ENCODE data around the gene STK10.

The STK10 gene

GRCh38 chr5:172010278-172010677, 177.7 kb downstream of the STK10 start:
- H3K27ac ChIP-seq = no peak overlapping the region
- ChIA-PET CTCF (interaction anchor here (0.6 to 1.3 kb wide), 5 partner anchors 10 to 380 kb away, joined by 3 to 7 read pairs (median 6); no protein-coding TSS in a partner anchor), POLR2A (ENCODE audit: low non-redundant PET) (interaction anchor here (0.6 kb wide), 1 partner anchor 49 kb away, joined by 3 read pairs; no protein-coding TSS in a partner anchor)

DNA sequence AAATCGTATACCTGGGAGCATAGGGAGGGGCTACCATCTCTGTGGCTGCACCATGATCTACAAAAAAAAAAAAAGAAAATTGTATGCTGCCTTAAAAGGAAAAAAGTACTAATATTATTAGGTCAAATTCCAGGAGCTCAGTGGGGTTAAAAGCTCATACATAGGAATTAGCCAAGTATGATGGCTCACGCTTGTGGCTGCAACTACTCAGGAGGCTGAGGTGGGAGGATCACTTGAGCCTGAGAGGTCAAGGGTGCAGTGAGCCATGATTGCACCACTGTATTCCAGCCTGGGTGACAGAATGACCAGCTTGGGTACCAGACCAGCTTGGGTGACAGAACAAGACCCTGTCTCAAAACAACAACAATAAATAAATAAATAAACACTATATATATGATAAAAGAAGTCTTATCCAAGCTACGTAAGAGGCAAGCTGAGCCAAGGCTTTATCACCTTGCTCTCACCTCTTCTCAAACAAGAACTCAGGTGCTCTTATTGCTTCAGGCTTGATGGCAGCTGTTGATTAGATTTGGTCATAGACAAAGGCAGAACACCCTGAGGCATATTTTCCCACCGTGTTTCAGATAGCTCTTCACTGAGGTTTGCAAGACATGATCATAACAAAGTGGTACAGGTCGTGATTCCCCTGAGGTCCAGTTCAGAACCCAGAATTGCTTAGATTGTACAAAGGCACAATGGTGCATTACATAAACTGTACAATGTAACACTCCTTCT, 178.3 kb downstream of the STK10 start:
- TF ChIP-seq, protein P1, sequence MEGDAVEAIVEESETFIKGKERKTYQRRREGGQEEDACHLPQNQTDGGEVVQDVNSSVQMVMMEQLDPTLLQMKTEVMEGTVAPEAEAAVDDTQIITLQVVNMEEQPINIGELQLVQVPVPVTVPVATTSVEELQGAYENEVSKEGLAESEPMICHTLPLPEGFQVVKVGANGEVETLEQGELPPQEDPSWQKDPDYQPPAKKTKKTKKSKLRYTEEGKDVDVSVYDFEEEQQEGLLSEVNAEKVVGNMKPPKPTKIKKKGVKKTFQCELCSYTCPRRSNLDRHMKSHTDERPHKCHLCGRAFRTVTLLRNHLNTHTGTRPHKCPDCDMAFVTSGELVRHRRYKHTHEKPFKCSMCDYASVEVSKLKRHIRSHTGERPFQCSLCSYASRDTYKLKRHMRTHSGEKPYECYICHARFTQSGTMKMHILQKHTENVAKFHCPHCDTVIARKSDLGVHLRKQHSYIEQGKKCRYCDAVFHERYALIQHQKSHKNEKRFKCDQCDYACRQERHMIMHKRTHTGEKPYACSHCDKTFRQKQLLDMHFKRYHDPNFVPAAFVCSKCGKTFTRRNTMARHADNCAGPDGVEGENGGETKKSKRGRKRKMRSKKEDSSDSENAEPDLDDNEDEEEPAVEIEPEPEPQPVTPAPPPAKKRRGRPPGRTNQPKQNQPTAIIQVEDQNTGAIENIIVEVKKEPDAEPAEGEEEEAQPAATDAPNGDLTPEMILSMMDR (conservative IDR thresholded peaks at IDR 0.05; ENCODE audit: low read depth) = no peak
- POLR2A ChIA-PET (ENCODE audit: low non-redundant PET) = no interaction called here

More at GRCh38 chr5:172010278-172010677, 177.7 kb downstream of the STK10 start:
- no peak for DNase-seq (ENCODE audit: low spot score)
- TF ChIP-seq, protein P1 (conservative IDR thresholded peaks at IDR 0.05; ENCODE audit: low read depth) = no peak; the same call in 1 of the 2 replicates

GRCh38 chr5:172008689-172009141, 179.3 kb downstream of the STK10 start:
- ChIA-PET POLR2A (ENCODE audit: low non-redundant PET) (no interaction called here), CTCF (no interaction called here)
- TF ChIP-seq, protein P1 (conservative IDR thresholded peaks at IDR 0.05; ENCODE audit: low read depth) = no peak
- no peak overlapping the region for H3K27ac ChIP-seq
- no peak for DNase-seq (ENCODE audit: low spot score)

More for the DNA sequence above, 178.3 kb downstream of the STK10 start:
- no peak for DNase-seq (ENCODE audit: low spot score)
- CTCF ChIA-PET = interaction anchor here (0.5 to 1.3 kb wide), 5 partner anchors 11 to 381 kb away, joined by 3 to 7 read pairs (median 3); no protein-coding TSS in a partner anchor
- H3K27ac ChIP-seq = no peak overlapping the region

- ChIA-PET CTCF (interaction anchor here (0.5 kb wide), 1 partner anchor 15 kb away, joined by 3 read pairs; no protein-coding TSS in a partner anchor), POLR2A (ENCODE audit: low non-redundant PET) (no interaction called here)
- DNase-seq (ENCODE audit: low spot score) = peak; percentile 55
- TF ChIP-seq, protein P1 (conservative IDR thresholded peaks at IDR 0.05; ENCODE audit: low read depth) = no peak
- peak overlapping the region; percentile 96 for H3K27ac ChIP-seq
Observed at GRCh38 chr5:172008111-172008455, 179.9 kb downstream of the STK10 start.

GRCh38 chr5:172007175-172008110, 180.6 kb downstream of the STK10 start:
- TF ChIP-seq, protein P1 (conservative IDR thresholded peaks at IDR 0.05; ENCODE audit: low read depth) = no peak
- no peak for DNase-seq (ENCODE audit: low spot score)
- H3K27ac ChIP-seq = peak overlapping the region; percentile 96
- POLR2A ChIA-PET (ENCODE audit: low non-redundant PET) = interaction anchor here (0.6 to 2.2 kb wide), 4 partner anchors 24 to 181 kb away, joined by 3 to 10 read pairs (median 5); partner anchors contain the start of gene STK10
- CTCF ChIA-PET = interaction anchor here (0.5 to 2.6 kb wide), 7 partner anchors 13 to 707 kb away, joined by 3 to 9 read pairs (median 3); partner anchors contain the start of gene STK10
